ENCODE results near the gene NDUFB2.

Gene NDUFB2

GRCh38 chr7:140696680-140697446 is at the start of gene NDUFB2:
Gene NDUFB2, plus strand, starts transcription at chr7:140696708. Its CDS starts 37 bp downstream, at chr7:140696745.
- peak; percentile 87; the same call in 1 of the 2 replicates for TF ChIP-seq ZFX (IDR thresholded peaks at IDR 0.05; ENCODE audit: borderline replicate concordance)
- TF ChIP-seq CTCF (IDR thresholded peaks at IDR 0.05), result no peak
- peak within 1 kb of the TSS; percentile 85 for H3K27ac ChIP-seq

GRCh38 chr7:140646931-140647647 is 49.4 kb upstream of the NDUFB2 start:
- H3K27ac ChIP-seq, result no peak overlapping the region
- TF ChIP-seq CTCF (IDR thresholded peaks at IDR 0.05) (peak; percentile 76), ZFX (IDR thresholded peaks at IDR 0.05; ENCODE audit: borderline replicate concordance) (no peak)

GRCh38 chr7:140649556-140650205 is 46.8 kb upstream of the NDUFB2 start:
- TF ChIP-seq CTCF (IDR thresholded peaks at IDR 0.05) (no peak), ZFX (IDR thresholded peaks at IDR 0.05; ENCODE audit: borderline replicate concordance) (no peak)
- H3K27ac ChIP-seq, result no peak overlapping the region

- TF ChIP-seq CTCF (IDR thresholded peaks at IDR 0.05), result no peak
- no peak for TF ChIP-seq ZFX (IDR thresholded peaks at IDR 0.05; ENCODE audit: borderline replicate concordance)
- no peak overlapping the region for H3K27ac ChIP-seq
Observed at GRCh38 chr7:140650367-140650766, 46.1 kb upstream of the NDUFB2 start.

- TF ChIP-seq ZFX (IDR thresholded peaks at IDR 0.05; ENCODE audit: borderline replicate concordance) (no peak), CTCF (IDR thresholded peaks at IDR 0.05) (peak; percentile 96)
- H3K27ac ChIP-seq, result no peak overlapping the region
Observed at GRCh38 chr7:140653319-140654108, 43.0 kb upstream of the NDUFB2 start.

GRCh38 chr7:140654109-140654387 is 42.5 kb upstream of the NDUFB2 start:
- no peak overlapping the region for H3K27ac ChIP-seq
- TF ChIP-seq ZFX (IDR thresholded peaks at IDR 0.05; ENCODE audit: borderline replicate concordance) (no peak), CTCF (IDR thresholded peaks at IDR 0.05) (no peak)
